ENCODE results near the gene WSB1. TPM values are rescaled to one million over a fixed set of nuclear protein-coding genes. Genes with fewer than 3 reads are reported as not detected.
"Not testable (repeated sequence)": the region's sequence is repeated elsewhere in the genome, so short reads cannot be mapped to it uniquely, and the experiment has no call there.

The WSB1 gene
- total RNA-seq, 1 donor from 2014 or later: 282 TPM

DNA sequence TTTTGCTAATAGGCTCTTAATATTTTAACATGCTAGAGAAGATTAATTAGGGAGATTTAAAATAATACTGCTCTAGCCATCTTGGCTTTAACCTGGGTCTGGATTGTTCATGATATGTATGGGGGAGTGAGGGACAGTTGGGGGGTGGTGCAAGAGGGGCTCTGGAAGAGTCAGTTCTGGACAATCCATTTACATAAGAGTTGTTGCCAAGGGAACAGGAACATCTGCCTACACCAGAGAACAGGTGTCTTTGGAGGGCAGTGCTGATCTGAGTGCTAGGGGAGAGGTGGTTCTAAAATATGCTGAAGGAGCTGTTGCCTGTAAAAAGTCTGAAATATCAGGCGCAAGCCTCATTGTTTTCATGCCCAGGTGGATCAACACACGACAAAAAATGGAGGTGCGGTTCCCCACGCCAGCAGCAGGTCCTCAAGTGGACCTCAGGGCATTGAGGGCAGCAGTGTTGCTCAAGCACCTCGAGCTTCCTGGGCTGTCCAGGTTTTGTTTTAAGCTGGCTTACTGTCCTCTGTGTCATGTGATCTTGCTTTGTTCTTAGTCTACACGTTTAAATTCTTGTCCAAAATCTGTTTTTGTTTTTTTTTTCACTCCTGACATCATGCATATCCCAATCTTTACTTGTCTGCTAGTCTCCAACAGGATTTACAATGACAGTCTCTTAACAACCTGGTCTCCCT, 25.4 kb upstream of the WSB1 start:
- Histone ChIP-seq H3K9me3 (no peaks in the 10 kb centered on the region), H3K27me3 (ENCODE audit: low read depth) (no peaks in the 10 kb centered on the region), H3K4me3 (no peak overlapping the region), H3K36me3 (no peaks in the 10 kb centered on the region), H3K4me1 (peaks cover 15% of the 10 kb centered on the region), H3K27ac (peak overlapping the region; percentile 8)
- intact Hi-C loops (cut with DNase I): no loop called here
- TF ChIP-seq, protein P1, sequence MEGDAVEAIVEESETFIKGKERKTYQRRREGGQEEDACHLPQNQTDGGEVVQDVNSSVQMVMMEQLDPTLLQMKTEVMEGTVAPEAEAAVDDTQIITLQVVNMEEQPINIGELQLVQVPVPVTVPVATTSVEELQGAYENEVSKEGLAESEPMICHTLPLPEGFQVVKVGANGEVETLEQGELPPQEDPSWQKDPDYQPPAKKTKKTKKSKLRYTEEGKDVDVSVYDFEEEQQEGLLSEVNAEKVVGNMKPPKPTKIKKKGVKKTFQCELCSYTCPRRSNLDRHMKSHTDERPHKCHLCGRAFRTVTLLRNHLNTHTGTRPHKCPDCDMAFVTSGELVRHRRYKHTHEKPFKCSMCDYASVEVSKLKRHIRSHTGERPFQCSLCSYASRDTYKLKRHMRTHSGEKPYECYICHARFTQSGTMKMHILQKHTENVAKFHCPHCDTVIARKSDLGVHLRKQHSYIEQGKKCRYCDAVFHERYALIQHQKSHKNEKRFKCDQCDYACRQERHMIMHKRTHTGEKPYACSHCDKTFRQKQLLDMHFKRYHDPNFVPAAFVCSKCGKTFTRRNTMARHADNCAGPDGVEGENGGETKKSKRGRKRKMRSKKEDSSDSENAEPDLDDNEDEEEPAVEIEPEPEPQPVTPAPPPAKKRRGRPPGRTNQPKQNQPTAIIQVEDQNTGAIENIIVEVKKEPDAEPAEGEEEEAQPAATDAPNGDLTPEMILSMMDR (IDR thresholded peaks at IDR 0.05): no peak
- DNase-seq: no peak
- ATAC-seq: peak; percentile 40 to 47

DNA sequence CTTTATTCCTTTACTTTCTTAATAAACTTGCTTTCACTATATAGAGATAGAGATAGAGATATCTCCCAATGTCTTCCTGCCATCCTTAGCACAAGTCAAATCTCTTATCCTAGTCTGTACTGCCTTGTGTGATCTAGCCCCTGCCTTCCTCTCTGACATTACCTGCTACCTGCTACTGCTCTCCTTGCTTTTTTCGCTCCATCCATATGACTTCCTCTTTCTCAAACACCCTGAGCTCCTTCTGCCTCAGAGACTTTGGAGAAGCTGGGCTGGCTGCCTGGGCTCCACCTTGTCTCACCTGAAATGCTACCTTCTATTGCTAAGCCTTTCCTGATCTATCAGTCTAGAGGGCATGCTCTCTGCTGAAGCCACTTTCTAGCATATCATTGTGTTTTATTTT, 24.7 kb upstream of the WSB1 start:
- Histone ChIP-seq H3K27me3 (ENCODE audit: low read depth) (no peaks in the 10 kb centered on the region), H3K36me3 (no peaks in the 10 kb centered on the region), H3K9me3 (no peaks in the 10 kb centered on the region), H3K4me1 (peaks cover 15% of the 10 kb centered on the region), H3K4me3 (no peak overlapping the region), H3K27ac (no peak overlapping the region)
- DNase-seq (no peak), ATAC-seq (no peak)
- TF ChIP-seq, protein P1 (IDR thresholded peaks at IDR 0.05): no peak
- intact Hi-C loops (cut with DNase I): no loop called here

DNA sequence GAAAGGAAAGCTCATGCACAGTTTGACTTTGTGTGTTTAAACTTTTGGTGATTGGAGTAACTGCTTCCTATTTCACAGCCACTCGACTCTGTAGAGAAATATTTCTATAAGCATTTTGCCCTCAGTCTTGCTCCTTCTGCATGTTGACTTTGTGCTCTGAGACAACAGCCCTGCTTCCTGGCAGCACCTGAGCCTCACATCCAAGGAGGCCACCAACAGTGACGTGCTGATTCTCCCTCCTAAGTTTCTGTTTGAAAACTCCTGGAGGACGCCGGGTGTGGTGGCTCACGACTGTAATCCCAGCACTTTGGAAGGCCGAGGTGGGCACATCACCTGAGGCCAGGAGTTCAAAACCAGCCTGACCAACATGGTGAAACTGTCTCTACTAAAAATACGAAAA, 23.9 kb upstream of the WSB1 start:
- no peaks in the 10 kb centered on the region for H3K27me3 ChIP-seq (ENCODE audit: low read depth)
- intact Hi-C loops (cut with DNase I): no loop called here
- peak overlapping the region; percentile 72 for H3K27ac ChIP-seq
- H3K36me3 ChIP-seq: no peaks in the 10 kb centered on the region
- DNase-seq: peak; percentile 76
- ATAC-seq: peak; percentile 93
- H3K4me1 ChIP-seq: peaks cover 10% of the 10 kb centered on the region
- TF ChIP-seq, protein P1 (IDR thresholded peaks at IDR 0.05): no peak
- no peaks in the 10 kb centered on the region for H3K9me3 ChIP-seq
- no peak overlapping the region for H3K4me3 ChIP-seq

DNA sequence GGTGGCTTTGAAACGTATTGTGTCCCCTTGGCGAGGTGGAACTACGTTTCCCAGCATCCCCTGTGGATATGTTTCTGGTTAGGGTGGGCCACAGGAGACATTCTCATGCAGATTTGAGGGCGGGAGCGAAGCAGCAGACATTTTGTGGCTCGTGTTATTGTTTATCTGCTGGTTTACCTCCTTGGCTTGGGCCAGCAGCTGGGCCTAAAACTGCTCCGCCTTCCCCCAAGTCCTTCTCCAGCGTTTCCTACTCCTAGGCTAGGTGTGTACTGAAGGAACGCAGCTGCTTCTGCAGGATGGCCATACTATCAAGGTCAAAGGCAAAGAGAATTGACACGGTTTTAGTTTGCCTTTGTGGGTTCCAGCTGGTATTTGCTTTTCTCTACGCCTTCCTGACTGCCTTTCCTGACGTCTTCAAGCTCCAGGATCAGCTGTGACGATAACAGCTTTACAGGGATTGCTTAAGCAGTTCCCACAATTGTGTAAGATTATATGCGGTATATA, 17.2 kb upstream of the WSB1 start:
- no peaks in the 10 kb centered on the region for H3K27me3 ChIP-seq (ENCODE audit: low read depth)
- intact Hi-C loops (cut with DNase I): no loop called here
- H3K36me3 ChIP-seq: no peaks in the 10 kb centered on the region
- no peak overlapping the region for H3K4me3 ChIP-seq
- H3K9me3 ChIP-seq: no peaks in the 10 kb centered on the region
- no peak overlapping the region for H3K27ac ChIP-seq
- DNase-seq (no peak), ATAC-seq (peak in 1 of 2 donors; percentile 23)
- H3K4me1 ChIP-seq: no peaks in the 10 kb centered on the region
- TF ChIP-seq, protein P1 (IDR thresholded peaks at IDR 0.05): no peak

DNA sequence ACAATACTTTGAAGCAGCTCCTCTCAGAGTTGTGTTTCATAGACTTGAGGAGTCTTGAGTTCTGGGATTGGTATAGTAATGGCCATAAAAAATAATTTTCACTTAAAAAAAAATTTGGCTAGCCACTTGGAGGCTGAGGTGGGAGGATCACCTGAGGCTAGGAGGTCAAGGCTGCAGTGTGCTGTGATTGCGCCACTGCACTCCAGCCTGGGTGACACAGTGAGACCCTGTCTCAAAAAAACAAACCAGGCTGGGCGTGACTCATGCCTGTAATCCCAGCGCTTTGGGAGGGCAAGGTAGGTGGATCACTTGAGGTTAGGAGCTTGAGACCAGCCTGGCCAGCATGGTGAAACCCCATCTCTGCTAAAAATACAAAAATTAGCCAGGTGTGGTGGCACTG, 14.8 kb upstream of the WSB1 start:
- H3K9me3 ChIP-seq; DNase-seq; intact Hi-C loops (cut with DNase I): not testable (repeated sequence)

DNA sequence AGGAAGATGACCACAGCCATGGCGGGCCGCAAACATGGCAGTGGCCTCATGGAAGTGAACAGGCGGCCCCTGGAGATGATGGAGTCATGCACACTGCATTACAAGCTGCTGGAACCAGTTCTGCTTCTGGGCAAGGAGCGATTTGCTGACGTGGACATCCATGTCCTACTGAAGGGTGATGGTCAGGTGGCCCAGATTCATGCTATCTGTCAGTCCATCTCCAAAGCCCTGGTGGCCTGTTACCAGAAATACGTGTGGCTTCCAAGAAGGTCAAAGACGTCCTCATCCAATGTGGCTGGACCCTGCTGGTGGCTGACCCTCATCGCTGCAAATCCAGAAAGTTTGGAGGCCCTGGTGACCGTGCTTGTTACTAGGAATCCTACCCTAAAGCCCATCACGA, 13.4 kb upstream of the WSB1 start:
- H3K27me3 ChIP-seq (ENCODE audit: low read depth): no peaks in the 10 kb centered on the region
- no peak for ATAC-seq
- TF ChIP-seq, protein P1 (IDR thresholded peaks at IDR 0.05): no peak
- H3K4me1 ChIP-seq: peaks cover 34% of the 10 kb centered on the region
- H3K36me3 ChIP-seq: no peaks in the 10 kb centered on the region
- H3K4me3 ChIP-seq: no peak overlapping the region
- intact Hi-C loops (cut with DNase I): no loop called here
- no peak for DNase-seq
- no peak overlapping the region for H3K27ac ChIP-seq
- no peaks in the 10 kb centered on the region for H3K9me3 ChIP-seq

More for the DNA sequence above, 14.8 kb upstream of the WSB1 start:
- H3K4me1 ChIP-seq: peaks cover 20% of the 10 kb centered on the region
- not testable (repeated sequence) for H3K36me3 ChIP-seq; H3K27me3 ChIP-seq (ENCODE audit: low read depth); ATAC-seq; H3K4me3 ChIP-seq; H3K27ac ChIP-seq
